MCF 10A (cell line): ENCODE measurements around the gene PSMB3. TPM values are rescaled to one million over a fixed set of nuclear protein-coding genes. Genes with fewer than 3 reads are reported as not detected.

Source experiments
- BruUV-seq: library from RNA; stranded (reverse); fragments of 400-500 nt; replicated peaks from 2 replicates; lab custom pipeline; 2021; lab: Mats Ljungman, UMichigan
- CTCF ChIA-PET: fragments of 300-600 bp; sonication (Branson Sonifier 250); formaldehyde crosslinking; extraction: SDS; loops from one replicate; lab custom pipeline; 2021; ENCODE audit warnings: antibody characterized with exemption, inconsistent platforms; lab: Yijun Ruan, JAX
- POLR2A ChIA-PET: fragments of 300-600, 350-650 bp; sonication (Branson Sonifier 250); formaldehyde crosslinking; extraction: SDS; loops from one replicate; lab custom pipeline; 2020; ENCODE audit warnings: antibody characterized with exemption, inconsistent platforms; lab: Yijun Ruan, JAX
- DNase-seq: peaks from one replicate; pipeline ENCODE4 v3.0.0-alpha.2; 2018; ENCODE audit not compliant: unreplicated experiment
- H3K27ac Mint-ChIP-seq: one replicate; pipeline ENCODE4 v1.8.0; 2022; ENCODE audit warnings: mild to moderate bottlenecking, low read depth, mixed read lengths; ENCODE audit not compliant: unreplicated experiment
- H3K27me3 Mint-ChIP-seq: one replicate; pipeline ENCODE4 v1.8.0; 2022; ENCODE audit warnings: mixed read lengths; ENCODE audit not compliant: insufficient read depth, unreplicated experiment
- H3K36me3 Mint-ChIP-seq: one replicate; pipeline ENCODE4 v1.8.0; 2022; ENCODE audit warnings: mild to moderate bottlenecking, moderate library complexity, mixed read lengths; ENCODE audit not compliant: insufficient read depth, unreplicated experiment
- H3K4me1 Mint-ChIP-seq: one replicate; pipeline ENCODE4 v1.8.0; 2022; ENCODE audit warnings: mixed read lengths; ENCODE audit not compliant: insufficient read depth, unreplicated experiment
- H3K4me3 Mint-ChIP-seq: one replicate; pipeline ENCODE4 v1.8.0; 2022; ENCODE audit warnings: mild to moderate bottlenecking, moderate library complexity, mixed read lengths; ENCODE audit not compliant: unreplicated experiment
- H3K9me3 Mint-ChIP-seq: one replicate; pipeline ENCODE4 v1.8.0; 2022; ENCODE audit warnings: mixed read lengths; ENCODE audit not compliant: unreplicated experiment
- CTCF ChIP-seq: fragments of 200-600 bp; IDR thresholded peaks from one replicate; pipeline ENCODE4 v1.8.0; 2022; ENCODE audit warnings: antibody characterized with exemption, mild to moderate bottlenecking; ENCODE audit not compliant: unreplicated experiment
- intact Hi-C: fragments of 100-400 bp; cut with micrococcal nuclease; formaldehyde crosslinking; loops from 2 replicates; pipeline ENCODE4 v1.14.1; 2022
- total RNA-seq: library from RNA; stranded (reverse); gene quantifications from 2 replicates; pipeline ENCODE4 v1.2.3, GENCODE V29; 2022

PSMB3 gene
- total RNA-seq, 1 experiment from 2014 or later: 145 TPM

DNA sequence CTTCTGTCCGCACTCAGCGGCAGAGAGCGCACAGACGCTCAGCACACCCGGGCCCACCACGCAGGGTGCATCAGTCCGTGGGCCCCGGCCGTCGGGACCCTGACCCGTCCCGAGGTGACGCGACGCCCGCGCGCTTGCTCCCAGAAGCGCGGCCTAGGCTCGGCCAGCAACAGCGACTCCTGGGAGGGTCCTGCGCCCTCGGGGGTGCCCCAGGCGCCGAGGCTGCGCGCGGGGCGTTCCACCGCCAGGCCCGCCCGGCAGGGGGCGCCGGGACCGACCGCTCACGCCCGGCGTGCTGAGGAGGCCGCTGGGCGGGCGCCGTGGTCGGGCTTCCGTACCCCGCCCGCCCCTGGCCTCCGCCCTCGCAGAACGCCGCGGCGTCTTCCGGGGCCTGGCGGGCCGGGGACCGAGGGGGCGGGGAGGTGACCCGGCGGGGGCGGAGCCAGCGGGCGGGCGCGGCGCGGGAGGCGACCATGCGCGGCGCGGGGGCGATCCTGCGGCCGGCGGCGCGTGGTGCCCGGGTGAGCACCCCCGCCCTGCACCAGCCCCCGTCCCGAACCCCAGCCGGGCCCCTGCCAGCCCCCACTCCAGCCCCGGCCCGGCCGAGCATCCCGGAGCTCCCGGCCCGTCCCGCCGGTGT is 22.5 kb upstream of the PSMB3 start, which contains the start of gene CISD3:
Gene CISD3, plus strand, starts transcription at position 456 of the 640 bp plus-strand sequence. Its CDS starts 18 bp downstream, at position 474.
- peak within 1 kb of the TSS; percentile 87 for H3K4me3 Mint-ChIP-seq
- BruUV-seq: no TSS peak
- CTCF ChIA-PET: interaction anchor here (0.6 to 2.1 kb wide), 8 partner anchors 8 to 61 kb away, joined by 3 to 13 read pairs (median 4); no protein-coding TSS in a partner anchor
- H3K36me3 Mint-ChIP-seq: peaks cover 28% of the 10 kb centered on the region
- intact Hi-C loops: loop anchor here (1.0 kb wide), 1 partner anchor 53 kb away; no protein-coding TSS in a partner anchor
- peak; percentile 41 for TF ChIP-seq CTCF
- POLR2A ChIA-PET: interaction anchor here (0.8 to 3.2 kb wide), 11 partner anchors 11 to 68 kb away, joined by 3 to 46 read pairs (median 11); partner anchors contain the start of genes MLLT6 and PSMB3
- peak within 1 kb of the TSS; percentile 87 for H3K27ac Mint-ChIP-seq
- no peaks in the 10 kb centered on the region for H3K27me3 Mint-ChIP-seq
- H3K4me1 Mint-ChIP-seq: peaks cover 18% of the 10 kb centered on the region
- no peaks in the 10 kb centered on the region for H3K9me3 Mint-ChIP-seq
- peak; percentile 81 for DNase-seq

GRCh38 chr17:38730526-38731379 is 21.8 kb upstream of the PSMB3 start:
- Mint-ChIP-seq H3K27me3 (no peaks in the 10 kb centered on the region), H3K4me3 (peak overlapping the region; percentile 87), H3K4me1 (peaks cover 18% of the 10 kb centered on the region), H3K9me3 (no peaks in the 10 kb centered on the region), H3K27ac (peak overlapping the region; percentile 87), H3K36me3 (peaks cover 35% of the 10 kb centered on the region)
- no peak for TF ChIP-seq CTCF
- BruUV-seq: TSS peak; percentile 8
- intact Hi-C loops: loop anchor here (1.0 kb wide), 1 partner anchor 53 kb away; no protein-coding TSS in a partner anchor
- DNase-seq: peak; percentile 83
- POLR2A ChIA-PET: interaction anchor here (0.6 to 3.2 kb wide), 11 partner anchors 10 to 123 kb away, joined by 3 to 46 read pairs (median 4); partner anchors contain the start of genes MLLT6, PSMB3 and RPL23
- CTCF ChIA-PET: interaction anchor here (0.6 to 2.1 kb wide), 15 partner anchors 9 to 444 kb away, joined by 3 to 13 read pairs (median 4); no protein-coding TSS in a partner anchor

DNA sequence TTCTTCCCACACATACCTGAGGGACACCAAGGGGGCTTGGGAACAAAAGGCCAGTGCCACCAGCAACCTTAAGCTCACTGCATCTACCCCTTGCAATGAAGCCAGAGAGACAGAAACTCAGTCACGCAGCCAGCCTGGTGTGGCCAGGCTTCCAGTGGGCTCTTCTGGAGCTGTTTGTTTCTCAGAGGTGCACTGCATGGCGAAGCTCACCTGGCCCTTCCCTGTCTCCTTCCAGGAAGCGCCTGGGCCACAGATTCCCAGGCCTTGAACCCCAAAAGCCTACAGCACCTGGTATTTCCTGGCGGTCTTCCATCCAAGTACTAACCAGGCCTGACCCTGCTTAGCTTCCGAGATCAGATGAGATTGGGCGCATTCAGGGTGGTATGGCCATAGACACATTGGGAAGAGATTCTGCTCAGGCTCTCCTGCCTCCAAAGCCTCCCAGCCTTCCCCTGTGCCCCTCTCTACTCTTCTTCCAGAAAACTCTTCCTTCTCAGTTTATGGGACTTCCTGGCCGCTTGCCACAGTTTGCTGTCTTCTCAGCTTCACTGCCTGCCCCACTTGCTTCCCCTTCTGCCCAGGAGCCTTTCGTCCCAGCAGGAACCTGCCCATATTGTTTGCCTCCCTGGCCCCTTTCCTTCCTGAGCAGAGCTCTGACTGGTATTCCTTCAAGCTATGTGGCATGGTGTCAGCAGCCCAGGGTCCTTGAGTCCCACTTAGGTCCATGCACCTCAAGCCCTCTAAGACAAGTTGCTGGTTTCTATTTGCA is 20.8 kb upstream of the PSMB3 start:
- H3K36me3 Mint-ChIP-seq: peaks cover 45% of the 10 kb centered on the region
- H3K27me3 Mint-ChIP-seq: no peaks in the 10 kb centered on the region
- no peak for TF ChIP-seq CTCF
- peaks cover 18% of the 10 kb centered on the region for H3K4me1 Mint-ChIP-seq
- ChIA-PET POLR2A (interaction anchor here (0.6 to 3.2 kb wide), 8 partner anchors 12 to 122 kb away, joined by 3 to 46 read pairs (median 8); partner anchors contain the start of genes MLLT6, PSMB3 and RPL23), CTCF (interaction anchor here (0.5 to 6.0 kb wide), 11 partner anchors 8 to 443 kb away, joined by 3 to 37 read pairs (median 5); no protein-coding TSS in a partner anchor)
- H3K9me3 Mint-ChIP-seq: no peaks in the 10 kb centered on the region
- no TSS peak for BruUV-seq
- no peak overlapping the region for H3K27ac Mint-ChIP-seq
- intact Hi-C loops: no loop called here
- DNase-seq: no peak
- peak overlapping the region; percentile 87 for H3K4me3 Mint-ChIP-seq
